KMS-11 (cell line): Measurements from ENCODE around the gene FUT1.

Experiments used
- H2AFZ ChIP-seq: fragments of 200-600 bp; sonication (generic); 2 replicates; pipeline ENCODE4 v1.6.1; 2016; ENCODE audit warnings: antibody characterized with exemption, mixed run types, low read depth
- H3K27ac ChIP-seq: fragments of 200-600 bp; sonication (generic); 2 replicates; pipeline ENCODE4 v1.6.1; 2016; ENCODE audit warnings: mild to moderate bottlenecking, mixed run types
- H3K27me3 ChIP-seq: fragments of 200-600 bp; sonication (generic); 2 replicates; pipeline ENCODE4 v1.6.1; 2017; ENCODE audit warnings: mild to moderate bottlenecking, low read depth, mixed run types, moderate library complexity; ENCODE audit not compliant: insufficient read depth
- H3K36me3 ChIP-seq: fragments of 200-600 bp; sonication (generic); 2 replicates; pipeline ENCODE4 v1.6.1; 2017; ENCODE audit warnings: mild to moderate bottlenecking, mixed run types; ENCODE audit not compliant: insufficient read depth
- H3K4me1 ChIP-seq: fragments of 200-600 bp; sonication (generic); 2 replicates; pipeline ENCODE4 v1.6.1; 2016; ENCODE audit warnings: mild to moderate bottlenecking, low read depth, mixed run types; ENCODE audit not compliant: poor library complexity, severe bottlenecking
- H3K4me2 ChIP-seq: fragments of 200-600 bp; sonication (generic); 2 replicates; pipeline ENCODE4 v1.7.0; 2016; ENCODE audit warnings: mild to moderate bottlenecking, mixed run types
- H3K4me3 ChIP-seq: fragments of 200-600 bp; sonication (generic); IDR thresholded peaks from 2 replicates; pipeline ENCODE4 v1.6.1; 2017; ENCODE audit warnings: low read depth, low read length, mixed read lengths; ENCODE audit not compliant: insufficient read depth
- H3K79me2 ChIP-seq: fragments of 200-600 bp; sonication (generic); 2 replicates; pipeline ENCODE4 v1.6.1; 2016; ENCODE audit warnings: low read depth, mixed run types; ENCODE audit not compliant: insufficient read depth
- H3K9ac ChIP-seq: fragments of 200-600 bp; sonication (generic); 2 replicates; pipeline ENCODE4 v1.6.1; 2016; ENCODE audit warnings: mild to moderate bottlenecking, mixed run types
- H4K20me1 ChIP-seq: fragments of 200-600 bp; sonication (generic); 2 replicates; pipeline ENCODE4 v1.6.1; 2016; ENCODE audit warnings: mild to moderate bottlenecking, mixed run types; ENCODE audit not compliant: insufficient read depth
- TF ChIP-seq, protein P1 (sequence below): fragments of 200-600 bp; sonication (generic); conservative IDR thresholded peaks from 2 replicates; pipeline ENCODE4 v1.6.1; 2017; ENCODE audit warnings: low read depth, mild to moderate bottlenecking, antibody characterized with exemption, low read length, moderate library complexity, mixed read lengths

FUT1 gene

DNA sequence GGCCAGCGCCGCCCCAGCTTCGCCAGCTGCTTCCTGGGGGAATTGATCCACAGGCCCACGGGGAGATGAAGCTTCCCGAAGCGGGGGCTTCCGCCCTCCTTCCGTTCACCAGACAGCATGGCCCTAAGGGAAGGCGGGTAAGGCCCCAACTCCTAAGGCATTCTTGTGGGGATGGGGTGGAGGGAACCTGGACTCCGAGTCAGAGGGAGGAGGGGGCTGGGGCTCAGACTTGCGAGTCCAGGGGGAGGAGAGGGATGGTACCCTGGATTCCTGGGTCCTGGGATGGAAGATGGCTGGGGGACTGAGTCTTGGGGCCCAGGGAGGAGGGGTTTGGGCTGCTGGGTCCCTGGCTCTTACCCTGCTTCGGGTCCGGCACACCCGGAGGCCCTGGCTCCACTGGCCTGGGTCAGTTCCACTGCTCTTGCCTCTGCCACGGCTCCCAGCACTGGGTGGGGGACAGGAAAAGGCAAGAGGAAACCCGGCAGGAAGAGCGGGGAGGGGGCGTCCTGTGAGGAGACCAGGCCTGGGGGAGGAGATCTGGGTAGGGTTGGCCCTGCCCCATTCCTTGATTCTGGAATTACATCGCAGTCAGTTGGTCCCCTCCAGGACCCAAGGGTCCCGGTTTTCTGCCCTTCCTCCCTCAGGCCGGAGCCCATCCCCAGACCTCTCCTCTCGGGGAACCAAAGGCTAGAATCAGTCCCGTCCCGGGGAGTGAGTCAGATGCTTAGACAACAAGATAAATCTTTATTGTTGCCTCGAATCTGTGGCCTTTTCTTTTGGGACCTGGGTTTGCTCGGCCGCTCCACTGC, 12.1 kb downstream of the FUT1 start, which contains the start of gene RASIP1:
Gene RASIP1 (minus strand): TSS at position 447 of the 809 bp plus-strand sequence. CDS start 328 bp downstream, at position 119.
- Histone ChIP-seq H3K4me2 (peak within 1 kb of the TSS; percentile 54), H3K36me3 (no peaks in the 10 kb centered on the region), H4K20me1 (no peaks in the 10 kb centered on the region), H3K27me3 (peaks cover 38% of the 10 kb centered on the region), H3K9ac (no peak within 1 kb of the TSS), H3K4me3 (no peak within 1 kb of the TSS), H3K27ac (no peak within 1 kb of the TSS), H3K4me1 (peaks cover 9% of the 10 kb centered on the region), H2AFZ (peak within 1 kb of the TSS; percentile 81), H3K79me2 (no peaks in the 10 kb centered on the region)
- TF ChIP-seq, protein P1, sequence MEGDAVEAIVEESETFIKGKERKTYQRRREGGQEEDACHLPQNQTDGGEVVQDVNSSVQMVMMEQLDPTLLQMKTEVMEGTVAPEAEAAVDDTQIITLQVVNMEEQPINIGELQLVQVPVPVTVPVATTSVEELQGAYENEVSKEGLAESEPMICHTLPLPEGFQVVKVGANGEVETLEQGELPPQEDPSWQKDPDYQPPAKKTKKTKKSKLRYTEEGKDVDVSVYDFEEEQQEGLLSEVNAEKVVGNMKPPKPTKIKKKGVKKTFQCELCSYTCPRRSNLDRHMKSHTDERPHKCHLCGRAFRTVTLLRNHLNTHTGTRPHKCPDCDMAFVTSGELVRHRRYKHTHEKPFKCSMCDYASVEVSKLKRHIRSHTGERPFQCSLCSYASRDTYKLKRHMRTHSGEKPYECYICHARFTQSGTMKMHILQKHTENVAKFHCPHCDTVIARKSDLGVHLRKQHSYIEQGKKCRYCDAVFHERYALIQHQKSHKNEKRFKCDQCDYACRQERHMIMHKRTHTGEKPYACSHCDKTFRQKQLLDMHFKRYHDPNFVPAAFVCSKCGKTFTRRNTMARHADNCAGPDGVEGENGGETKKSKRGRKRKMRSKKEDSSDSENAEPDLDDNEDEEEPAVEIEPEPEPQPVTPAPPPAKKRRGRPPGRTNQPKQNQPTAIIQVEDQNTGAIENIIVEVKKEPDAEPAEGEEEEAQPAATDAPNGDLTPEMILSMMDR, result no peak

DNA sequence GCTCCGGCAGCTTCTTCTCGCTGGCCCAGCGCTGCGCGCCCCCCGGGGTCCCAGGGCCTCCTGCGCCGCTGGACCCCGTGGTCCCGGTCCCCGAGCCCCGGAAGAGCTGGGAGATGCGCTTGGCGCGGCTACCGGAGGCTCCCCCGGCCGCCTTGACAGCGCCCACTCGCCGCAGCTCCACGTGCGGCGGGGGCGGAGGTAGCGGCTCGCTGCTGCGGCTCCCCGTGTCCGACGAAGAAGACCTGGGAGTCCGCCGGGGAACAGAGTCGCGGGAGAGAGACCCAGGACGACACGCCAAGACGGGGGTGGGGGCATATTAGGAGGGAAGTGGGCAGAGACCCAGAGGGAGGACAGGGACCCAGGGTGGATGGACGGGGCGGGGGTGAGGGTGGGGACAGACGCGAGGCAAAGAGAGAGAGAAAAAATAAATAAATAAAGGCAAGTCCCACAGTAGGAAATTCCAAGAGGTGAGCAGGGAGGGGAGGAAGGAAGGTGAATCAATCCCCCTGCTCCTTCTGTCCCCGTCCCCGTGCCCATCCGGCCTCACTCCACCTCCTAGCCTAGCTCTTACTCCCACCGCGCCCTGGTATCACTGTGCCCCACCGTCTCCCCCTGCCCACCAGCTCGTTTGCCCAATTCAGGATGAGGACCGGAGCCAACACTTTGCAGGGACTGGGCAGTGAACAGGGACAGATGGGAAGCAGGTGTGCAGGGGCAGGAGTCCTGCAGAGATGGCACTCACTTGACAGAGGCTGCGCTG, 12.9 kb downstream of the FUT1 start:
- no peaks in the 10 kb centered on the region for H3K36me3 ChIP-seq
- peaks cover 37% of the 10 kb centered on the region for H3K27me3 ChIP-seq
- TF ChIP-seq, protein P1, result no peak
- H4K20me1 ChIP-seq, result no peaks in the 10 kb centered on the region
- H3K79me2 ChIP-seq, result no peaks in the 10 kb centered on the region
- peak overlapping the region; percentile 54 for H3K4me2 ChIP-seq
- H3K4me1 ChIP-seq, result peaks cover 9% of the 10 kb centered on the region
- H3K4me3 ChIP-seq, result no peak overlapping the region
- peak overlapping the region; percentile 81 for H2AFZ ChIP-seq
- H3K27ac ChIP-seq, result no peak overlapping the region
- H3K9ac ChIP-seq, result no peak overlapping the region

DNA sequence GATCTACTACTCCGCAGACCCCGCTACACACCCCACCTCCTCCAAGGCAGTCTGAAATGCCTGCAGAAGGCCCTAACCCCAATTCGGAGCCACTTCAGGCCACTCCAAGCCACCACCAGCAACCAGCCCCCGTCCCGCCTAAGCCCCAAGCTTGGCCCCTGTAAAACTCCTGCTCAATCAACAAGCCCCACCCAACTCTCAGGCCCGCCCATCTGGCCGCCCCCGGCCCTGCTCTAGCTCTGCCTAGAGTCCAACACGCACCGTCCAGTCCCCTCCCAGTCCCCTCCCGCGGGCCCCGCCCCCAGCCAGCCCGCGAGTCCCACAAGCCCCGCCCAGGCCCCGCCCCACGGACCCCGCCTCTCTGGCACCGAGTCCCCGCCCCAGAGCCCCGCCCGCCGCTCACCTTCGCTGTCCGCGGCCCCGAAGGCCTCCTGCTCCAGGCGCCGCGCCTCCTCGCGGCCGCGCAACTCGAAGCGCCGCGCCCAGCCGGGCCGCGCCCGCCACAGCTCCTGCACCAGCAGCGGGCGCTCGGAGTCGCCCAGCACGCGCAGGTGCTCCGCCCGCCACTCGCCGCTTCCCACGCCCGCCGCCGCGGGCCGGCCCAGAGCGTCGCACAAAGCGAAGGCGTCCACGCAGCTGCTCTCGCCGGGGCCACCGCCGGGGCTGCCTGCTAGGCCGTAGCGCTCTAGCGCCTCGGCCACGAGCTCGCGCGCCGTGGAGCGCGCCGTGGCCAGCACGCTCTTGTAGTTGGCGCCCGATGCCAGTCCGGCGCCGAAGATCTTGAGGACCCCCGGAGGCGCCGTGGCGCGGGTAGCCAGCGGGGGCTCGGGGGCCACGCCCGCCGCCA, 13.7 kb downstream of the FUT1 start:
- TF ChIP-seq, protein P1, result no peak
- no peaks in the 10 kb centered on the region for H4K20me1 ChIP-seq
- H2AFZ ChIP-seq, result peak overlapping the region; percentile 81
- no peak overlapping the region for H3K9ac ChIP-seq
- peaks cover 36% of the 10 kb centered on the region for H3K27me3 ChIP-seq
- H3K4me1 ChIP-seq, result peaks cover 9% of the 10 kb centered on the region
- no peak overlapping the region for H3K27ac ChIP-seq
- no peak overlapping the region for H3K4me3 ChIP-seq
- no peaks in the 10 kb centered on the region for H3K36me3 ChIP-seq
- no peaks in the 10 kb centered on the region for H3K79me2 ChIP-seq
- peak overlapping the region; percentile 54 for H3K4me2 ChIP-seq

DNA sequence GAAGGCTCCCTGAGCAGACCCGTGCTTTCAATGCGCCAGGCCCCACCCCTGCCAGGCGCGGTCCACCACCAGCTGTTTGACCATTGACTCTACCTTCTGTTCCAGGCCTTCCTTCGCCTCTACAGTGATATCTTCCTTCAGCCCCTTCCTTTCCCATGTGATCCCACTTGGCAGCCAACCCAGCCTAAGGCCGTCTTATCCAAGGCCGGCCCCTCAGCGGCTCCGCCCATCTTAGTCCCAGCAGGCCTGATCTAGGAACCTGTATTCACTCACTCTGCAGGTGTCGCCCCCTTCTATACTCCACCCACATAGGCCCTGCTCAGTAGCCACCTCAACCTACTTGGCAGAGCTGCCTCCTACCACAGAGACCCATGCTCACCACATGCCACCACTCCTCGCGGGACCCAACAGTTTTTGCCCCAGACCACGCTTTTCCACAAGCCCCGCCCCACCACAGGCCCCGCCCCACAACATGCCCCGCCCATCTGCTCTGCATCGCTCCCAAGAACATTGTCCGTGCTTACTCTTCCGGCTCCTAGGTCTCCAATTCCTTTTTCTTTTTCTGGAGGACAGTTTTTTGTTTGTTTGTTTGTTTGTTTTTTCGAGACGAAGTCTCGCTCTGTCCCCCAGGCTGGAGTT, 15.0 kb downstream of the FUT1 start:
- Histone ChIP-seq H3K27me3 (peaks cover 38% of the 10 kb centered on the region), H2AFZ (no peak overlapping the region), H4K20me1 (no peaks in the 10 kb centered on the region), H3K4me3 (no peak overlapping the region), H3K4me1 (peaks cover 9% of the 10 kb centered on the region), H3K4me2 (no peak overlapping the region), H3K9ac (no peak overlapping the region), H3K36me3 (no peaks in the 10 kb centered on the region), H3K27ac (no peak overlapping the region), H3K79me2 (no peaks in the 10 kb centered on the region)
- TF ChIP-seq, protein P1, result no peak
